H1 (cell line): Measurements from ENCODE around the gene GCSAM. TPM values are rescaled to one million over a fixed set of nuclear protein-coding genes. Genes with fewer than 3 reads are reported as not detected.

Source experiments
- HDAC6 ChIP-seq: IDR thresholded peaks from one replicate; pipeline ENCODE4 v1.7.1; 2012; ENCODE audit warnings: low read depth, mild to moderate bottlenecking, inconsistent platforms, low read length, moderate library complexity
- POU5F1 ChIP-seq: IDR thresholded peaks from 2 replicates; pipeline ENCODE4 v1.6.1; 2011; ENCODE audit warnings: low read depth, mild to moderate bottlenecking, low read length, moderate library complexity
- polyA plus RNA-seq, 7 experiments: library from polyadenylated mRNA; depleted of rRNA in 3 of 7; stranded (reverse) in 5 of 7; unstranded in 2 of 7; fragments of >200 nt in 5 of 7; fragments of 200-250 nt in 2 of 7; gene quantifications; 1 replicate in 5 of 7; 2 replicates in 1 of 7; 4 replicates in 1 of 7; pipeline versions ENCODE4 v1.2.1 to v1.2.3, GENCODE V29; 2011 to 2013; ENCODE audit warnings: missing spikeins in 2 of 7, mixed read lengths in 2 of 7
- total RNA-seq: library from RNA; stranded (reverse); fragmentation: NEBNext Ultra II Directional; extraction: Animal tissue kit (Norgen Biotek cat#: 25700); gene quantifications from 2 replicates; pipeline ENCODE4 v1.2.1, GENCODE V29; 2021
- TF ChIP-seq, protein P1 (sequence below): fragments of 300-600 bp; sonication (generic); IDR thresholded peaks from 2 replicates; pipeline ENCODE4 v1.7.1; 2012; ENCODE audit warnings: low read length, moderate library complexity, mild to moderate bottlenecking, inconsistent platforms; ENCODE audit not compliant: insufficient replicate concordance

Gene GCSAM
- total and polyA plus RNA-seq, 2 of the 8 experiments (the other 6 are each of a cell fraction or from before 2014, with no cell fraction given), result not detected

DNA sequence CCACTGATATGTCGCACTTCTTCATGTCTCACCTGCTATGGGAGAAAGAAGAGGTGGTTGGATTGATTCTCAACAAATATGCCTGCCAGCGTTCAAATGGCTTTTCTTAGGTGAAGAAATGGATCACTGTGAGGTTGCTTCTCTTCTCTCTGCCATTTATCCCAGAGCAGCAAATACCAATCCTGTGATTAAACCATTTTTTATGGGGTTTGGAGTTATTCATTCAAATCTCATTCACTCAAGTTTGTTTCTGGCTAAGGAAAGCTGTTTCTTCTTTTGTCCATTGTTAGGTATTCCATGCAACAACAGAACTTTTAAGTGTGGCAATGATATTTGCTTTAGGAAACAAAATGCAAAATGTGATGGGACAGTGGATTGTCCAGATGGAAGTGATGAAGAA lies 59.0 kb downstream of the GCSAM start (continued):
- TF ChIP-seq, protein P1, sequence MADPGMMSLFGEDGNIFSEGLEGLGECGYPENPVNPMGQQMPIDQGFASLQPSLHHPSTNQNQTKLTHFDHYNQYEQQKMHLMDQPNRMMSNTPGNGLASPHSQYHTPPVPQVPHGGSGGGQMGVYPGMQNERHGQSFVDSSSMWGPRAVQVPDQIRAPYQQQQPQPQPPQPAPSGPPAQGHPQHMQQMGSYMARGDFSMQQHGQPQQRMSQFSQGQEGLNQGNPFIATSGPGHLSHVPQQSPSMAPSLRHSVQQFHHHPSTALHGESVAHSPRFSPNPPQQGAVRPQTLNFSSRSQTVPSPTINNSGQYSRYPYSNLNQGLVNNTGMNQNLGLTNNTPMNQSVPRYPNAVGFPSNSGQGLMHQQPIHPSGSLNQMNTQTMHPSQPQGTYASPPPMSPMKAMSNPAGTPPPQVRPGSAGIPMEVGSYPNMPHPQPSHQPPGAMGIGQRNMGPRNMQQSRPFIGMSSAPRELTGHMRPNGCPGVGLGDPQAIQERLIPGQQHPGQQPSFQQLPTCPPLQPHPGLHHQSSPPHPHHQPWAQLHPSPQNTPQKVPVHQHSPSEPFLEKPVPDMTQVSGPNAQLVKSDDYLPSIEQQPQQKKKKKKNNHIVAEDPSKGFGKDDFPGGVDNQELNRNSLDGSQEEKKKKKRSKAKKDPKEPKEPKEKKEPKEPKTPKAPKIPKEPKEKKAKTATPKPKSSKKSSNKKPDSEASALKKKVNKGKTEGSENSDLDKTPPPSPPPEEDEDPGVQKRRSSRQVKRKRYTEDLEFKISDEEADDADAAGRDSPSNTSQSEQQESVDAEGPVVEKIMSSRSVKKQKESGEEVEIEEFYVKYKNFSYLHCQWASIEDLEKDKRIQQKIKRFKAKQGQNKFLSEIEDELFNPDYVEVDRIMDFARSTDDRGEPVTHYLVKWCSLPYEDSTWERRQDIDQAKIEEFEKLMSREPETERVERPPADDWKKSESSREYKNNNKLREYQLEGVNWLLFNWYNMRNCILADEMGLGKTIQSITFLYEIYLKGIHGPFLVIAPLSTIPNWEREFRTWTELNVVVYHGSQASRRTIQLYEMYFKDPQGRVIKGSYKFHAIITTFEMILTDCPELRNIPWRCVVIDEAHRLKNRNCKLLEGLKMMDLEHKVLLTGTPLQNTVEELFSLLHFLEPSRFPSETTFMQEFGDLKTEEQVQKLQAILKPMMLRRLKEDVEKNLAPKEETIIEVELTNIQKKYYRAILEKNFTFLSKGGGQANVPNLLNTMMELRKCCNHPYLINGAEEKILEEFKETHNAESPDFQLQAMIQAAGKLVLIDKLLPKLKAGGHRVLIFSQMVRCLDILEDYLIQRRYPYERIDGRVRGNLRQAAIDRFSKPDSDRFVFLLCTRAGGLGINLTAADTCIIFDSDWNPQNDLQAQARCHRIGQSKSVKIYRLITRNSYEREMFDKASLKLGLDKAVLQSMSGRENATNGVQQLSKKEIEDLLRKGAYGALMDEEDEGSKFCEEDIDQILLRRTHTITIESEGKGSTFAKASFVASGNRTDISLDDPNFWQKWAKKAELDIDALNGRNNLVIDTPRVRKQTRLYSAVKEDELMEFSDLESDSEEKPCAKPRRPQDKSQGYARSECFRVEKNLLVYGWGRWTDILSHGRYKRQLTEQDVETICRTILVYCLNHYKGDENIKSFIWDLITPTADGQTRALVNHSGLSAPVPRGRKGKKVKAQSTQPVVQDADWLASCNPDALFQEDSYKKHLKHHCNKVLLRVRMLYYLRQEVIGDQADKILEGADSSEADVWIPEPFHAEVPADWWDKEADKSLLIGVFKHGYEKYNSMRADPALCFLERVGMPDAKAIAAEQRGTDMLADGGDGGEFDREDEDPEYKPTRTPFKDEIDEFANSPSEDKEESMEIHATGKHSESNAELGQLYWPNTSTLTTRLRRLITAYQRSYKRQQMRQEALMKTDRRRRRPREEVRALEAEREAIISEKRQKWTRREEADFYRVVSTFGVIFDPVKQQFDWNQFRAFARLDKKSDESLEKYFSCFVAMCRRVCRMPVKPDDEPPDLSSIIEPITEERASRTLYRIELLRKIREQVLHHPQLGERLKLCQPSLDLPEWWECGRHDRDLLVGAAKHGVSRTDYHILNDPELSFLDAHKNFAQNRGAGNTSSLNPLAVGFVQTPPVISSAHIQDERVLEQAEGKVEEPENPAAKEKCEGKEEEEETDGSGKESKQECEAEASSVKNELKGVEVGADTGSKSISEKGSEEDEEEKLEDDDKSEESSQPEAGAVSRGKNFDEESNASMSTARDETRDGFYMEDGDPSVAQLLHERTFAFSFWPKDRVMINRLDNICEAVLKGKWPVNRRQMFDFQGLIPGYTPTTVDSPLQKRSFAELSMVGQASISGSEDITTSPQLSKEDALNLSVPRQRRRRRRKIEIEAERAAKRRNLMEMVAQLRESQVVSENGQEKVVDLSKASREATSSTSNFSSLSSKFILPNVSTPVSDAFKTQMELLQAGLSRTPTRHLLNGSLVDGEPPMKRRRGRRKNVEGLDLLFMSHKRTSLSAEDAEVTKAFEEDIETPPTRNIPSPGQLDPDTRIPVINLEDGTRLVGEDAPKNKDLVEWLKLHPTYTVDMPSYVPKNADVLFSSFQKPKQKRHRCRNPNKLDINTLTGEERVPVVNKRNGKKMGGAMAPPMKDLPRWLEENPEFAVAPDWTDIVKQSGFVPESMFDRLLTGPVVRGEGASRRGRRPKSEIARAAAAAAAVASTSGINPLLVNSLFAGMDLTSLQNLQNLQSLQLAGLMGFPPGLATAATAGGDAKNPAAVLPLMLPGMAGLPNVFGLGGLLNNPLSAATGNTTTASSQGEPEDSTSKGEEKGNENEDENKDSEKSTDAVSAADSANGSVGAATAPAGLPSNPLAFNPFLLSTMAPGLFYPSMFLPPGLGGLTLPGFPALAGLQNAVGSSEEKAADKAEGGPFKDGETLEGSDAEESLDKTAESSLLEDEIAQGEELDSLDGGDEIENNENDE, result no peak
- TF ChIP-seq HDAC6 (no peak), POU5F1 (no peak)
